Effector CD8-positive, alpha-beta T cell (primary cell): Measurements from ENCODE around the gene LRRC57.

Source experiments
- DNase-seq: peaks from one replicate; lab custom pipeline; 2025; lab: John Stamatoyannopoulos, UW

LRRC57 gene

DNA sequence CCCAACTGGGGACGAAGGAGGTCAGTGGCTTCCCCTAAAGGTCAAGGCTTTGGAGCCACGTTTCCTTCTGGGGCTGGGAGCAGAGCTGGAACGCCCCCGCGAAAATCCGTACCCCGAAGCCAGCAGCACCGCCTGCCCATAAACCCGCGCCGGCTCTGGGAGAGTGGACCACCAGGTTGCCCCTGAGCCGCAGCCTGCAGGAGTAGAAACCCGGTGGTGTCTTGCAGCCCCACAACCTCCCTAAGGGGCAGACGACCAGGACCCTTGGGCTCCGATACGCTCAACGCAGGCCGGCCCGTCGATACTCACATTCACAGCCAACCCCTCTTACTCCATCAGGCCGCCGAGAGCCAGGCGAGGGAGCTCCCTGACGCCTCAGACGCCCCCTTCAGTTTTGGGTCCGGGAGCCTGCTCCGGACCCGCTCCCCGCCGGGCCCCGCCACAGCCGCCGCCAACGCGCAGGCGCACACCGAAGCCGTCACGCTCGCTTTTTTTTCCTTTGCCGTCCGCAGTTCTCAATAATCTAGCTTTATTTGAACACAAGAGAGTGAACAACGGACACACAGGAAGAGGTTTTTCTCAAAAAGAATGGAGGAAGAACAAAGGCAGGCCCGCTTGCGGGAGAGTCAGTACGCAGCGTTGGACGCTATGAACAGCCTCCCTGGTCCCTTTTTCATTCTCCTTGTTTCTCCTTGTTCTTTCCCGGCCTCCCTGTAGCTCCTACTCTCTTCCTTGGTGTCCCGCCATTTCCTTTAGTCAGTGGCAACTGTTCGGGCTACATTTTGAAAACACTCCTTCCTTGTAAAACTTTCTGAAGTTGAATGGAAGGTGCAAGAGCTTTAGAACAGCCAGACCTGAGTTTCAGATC, 57.7 kb downstream of the LRRC57 start, which contains the start of gene ZNF106:
Gene ZNF106 (minus strand): TSS at position 471 of the 868 bp plus-strand sequence. CDS start 18,852 bp downstream, outside the sequence.
- peak; percentile 77 for DNase-seq

GRCh38 chr15:42490291-42490670, 58.3 kb downstream of the LRRC57 start:
- DNase-seq, result no peak
